Body of pancreas (tissue), 4 donors: ENCODE measurements around the gene NUTF2.

Experiments
- CTCF ChIP-seq, 7 experiments: fragments of 450-650 bp in 4 of 7; fragments of 200-600 bp in 3 of 7; sonication (generic) in 3 of 7; IDR thresholded peaks; one replicate each; pipeline ENCODE4 v1.5.1; 2016 to 2019; ENCODE audit warnings: antibody characterized with exemption in 7 of 7
- POLR2A ChIP-seq, 3 donors: fragments of 450-650 bp; IDR thresholded peaks; one replicate each; pipeline ENCODE4 v1.6.1; 2016; ENCODE audit warnings: antibody characterized with exemption in 3 of 3, mild to moderate bottlenecking in 2 of 3

- TF ChIP-seq CTCF (IDR thresholded peaks at IDR 0.05) = no peak
- no peak for TF ChIP-seq POLR2A (IDR thresholded peaks at IDR 0.05)
Observed at GRCh38 chr16:67874372-67874771, 27.6 kb downstream of the NUTF2 start.
